ENCODE results near the gene IL1F10. TPM values are rescaled to one million over a fixed set of nuclear protein-coding genes. Genes with fewer than 3 reads are reported as not detected.

The IL1F10 gene
- total and polyA plus RNA-seq, 4 donors = not detected

GRCh38 chr2:113116100-113116958 lies 48.6 kb downstream of the IL1F10 start:
- Histone ChIP-seq H3K27me3 (ENCODE audit: control insufficient read depth in 4 of 4, insufficient read depth in 4 of 4, low read length in 3 of 4) (no peaks in the 10 kb centered on the region), H3K36me3 (ENCODE audit: control insufficient read depth in 4 of 4, insufficient read depth in 3 of 4, low read depth in 1 of 4, low read length in 3 of 4) (no peaks in the 10 kb centered on the region), H3K4me3 (ENCODE audit: low read depth in 1 of 3, low read length in 3 of 3) (no peak overlapping the region), H3K4me1 (ENCODE audit: control insufficient read depth in 4 of 4, insufficient read depth in 4 of 4, low read length in 3 of 4) (peaks cover 0 to 10% (median 1%) of the 10 kb centered on the region in 4 donors), H3K9me3 (ENCODE audit: control insufficient read depth in 4 of 4, low read length in 3 of 4) (no peaks in the 10 kb centered on the region), H3K9ac (ENCODE audit: low read depth in 1 of 2, low read length in 2 of 2) (no peak overlapping the region), H3K27ac (ENCODE audit: low read depth in 1 of 2, low read length in 2 of 2) (no peak overlapping the region)
- WGBS = 83% methylated on average over 10 of the region's 10 CpGs
- DNase-seq (ENCODE audit: low spot score) = no peak
- TF ChIP-seq TAF1 (conservative IDR thresholded peaks at IDR 0.05) (no peak), RXRA (IDR thresholded peaks at IDR 0.05) (no peak), JUND (IDR thresholded peaks at IDR 0.05) (no peak), ATF3 (IDR thresholded peaks at IDR 0.05) (no peak), YY1 (IDR thresholded peaks at IDR 0.05) (no peak), EGR1 (IDR thresholded peaks at IDR 0.05; ENCODE audit: low read depth in 2 of 2) (no peak), RAD21 (IDR thresholded peaks at IDR 0.05) (no peak), ZBTB33 (IDR thresholded peaks at IDR 0.05) (no peak), FOXA2 (IDR thresholded peaks at IDR 0.05) (no peak)

- no peak for DNase-seq (ENCODE audit: low spot score)
- H3K4me3 ChIP-seq (ENCODE audit: low read depth in 1 of 3, low read length in 3 of 3) = no peak overlapping the region
- WGBS = 88% methylated on average over 9 of the region's 9 CpGs
- H3K9ac ChIP-seq (ENCODE audit: low read depth in 1 of 2, low read length in 2 of 2) = no peak overlapping the region
- TF ChIP-seq TAF1 (conservative IDR thresholded peaks at IDR 0.05) = no peak
- TF ChIP-seq RAD21 (IDR thresholded peaks at IDR 0.05) = no peak
- TF ChIP-seq GABPA (IDR thresholded peaks at IDR 0.05 in 1 of 2, conservative IDR thresholded peaks at IDR 0.05 in 1 of 2) = no peak
- TF ChIP-seq ATF3 (IDR thresholded peaks at IDR 0.05) = no peak
- TF ChIP-seq REST (IDR thresholded peaks at IDR 0.05) = no peak
- TF ChIP-seq RXRA (IDR thresholded peaks at IDR 0.05) = no peak
- no peak for TF ChIP-seq JUND (IDR thresholded peaks at IDR 0.05)
- TF ChIP-seq FOXA1 (IDR thresholded peaks at IDR 0.05) = no peak
- no peak for TF ChIP-seq ZBTB33 (IDR thresholded peaks at IDR 0.05)
- TF ChIP-seq EGR1 (IDR thresholded peaks at IDR 0.05; ENCODE audit: low read depth in 2 of 2) = no peak
- no peak for TF ChIP-seq MAX (IDR thresholded peaks at IDR 0.05)
- TF ChIP-seq HNF4A (conservative IDR thresholded peaks at IDR 0.05) = no peak
- no peak for TF ChIP-seq FOXA2 (IDR thresholded peaks at IDR 0.05)
- no peak for TF ChIP-seq CTCF (IDR thresholded peaks at IDR 0.05; ENCODE audit: low read depth, low read length, missing input control)
- no peak for TF ChIP-seq NR2F2 (IDR thresholded peaks at IDR 0.05)
- no peak for TF ChIP-seq SP1 (IDR thresholded peaks at IDR 0.05)
- TF ChIP-seq HNF4G (IDR thresholded peaks at IDR 0.05) = no peak
- H3K36me3 ChIP-seq (ENCODE audit: control insufficient read depth in 4 of 4, insufficient read depth in 3 of 4, low read depth in 1 of 4, low read length in 3 of 4) = no peaks in the 10 kb centered on the region
- no peaks in the 10 kb centered on the region for H3K9me3 ChIP-seq (ENCODE audit: control insufficient read depth in 4 of 4, low read length in 3 of 4)
- no peak overlapping the region for H3K27ac ChIP-seq (ENCODE audit: low read depth in 1 of 2, low read length in 2 of 2)
- H3K4me1 ChIP-seq (ENCODE audit: control insufficient read depth in 4 of 4, insufficient read depth in 4 of 4, low read length in 3 of 4) = peaks cover 0 to 16% (median 2%) of the 10 kb centered on the region in 4 donors
- H3K27me3 ChIP-seq (ENCODE audit: control insufficient read depth in 4 of 4, insufficient read depth in 4 of 4, low read length in 3 of 4) = no peaks in the 10 kb centered on the region
These were observed 49.9 kb downstream of the IL1F10 start for GRCh38 chr2:113117541-113118262.

All from liver (tissue), 9 donors.